Measurements from ENCODE around the gene LRRN4. TPM values are rescaled to one million over a fixed set of nuclear protein-coding genes. Genes with fewer than 3 reads are reported as not detected.

Gene LRRN4
- total RNA-seq, 2 donors from 2014 or later: 1.6 to 7.6 TPM

- H3K36me3 Mint-ChIP-seq (ENCODE audit: low read depth): peaks cover 14% of the 10 kb centered on the region
Observed at GRCh38 chr20:6086868-6087267, 33.0 kb upstream of the LRRN4 start.

GRCh38 chr20:6083926-6084325 lies 30.1 kb upstream of the LRRN4 start:
- H3K36me3 ChIP-seq (ENCODE audit: control insufficient read depth, insufficient read depth, low read length): no peaks in the 10 kb centered on the region
- Mint-ChIP-seq H3K27ac (no peak overlapping the region), H3K4me3 (no peak overlapping the region), H3K4me1 (no peaks in the 10 kb centered on the region), H3K27me3 (ENCODE audit: insufficient read depth) (no peaks in the 10 kb centered on the region), H3K9me3 (peaks cover 6% of the 10 kb centered on the region), H3K36me3 (ENCODE audit: low read depth) (peaks cover 14% of the 10 kb centered on the region)
- no peaks in the 10 kb centered on the region for H3K27me3 ChIP-seq (ENCODE audit: control insufficient read depth, insufficient read depth, low read length, poor library complexity, severe bottlenecking)
- H3K4me3 ChIP-seq (ENCODE audit: low read length): no peak overlapping the region
- no peaks in the 10 kb centered on the region for H3K4me1 ChIP-seq (ENCODE audit: control insufficient read depth, insufficient read depth, low read length)
- TF ChIP-seq CTCF (conservative IDR thresholded peaks at IDR 0.05): no peak
- 88% methylated on average over 9 of the region's 9 CpGs; no CpG with 5 or more reads in 1 of the 2 experiments for WGBS, 2 experiments (ENCODE audit: insufficient coverage in 1 of 2, insufficient read length in 1 of 2)
- H3K9me3 ChIP-seq (ENCODE audit: control insufficient read depth, low read length): no peaks in the 10 kb centered on the region
- H3K27ac ChIP-seq (ENCODE audit: low read depth, low read length): no peak overlapping the region
- no peak for DNase-seq
- no peak overlapping the region for H3K9ac ChIP-seq (ENCODE audit: extremely low read depth, low read length, poor library complexity, severe bottlenecking)

More at GRCh38 chr20:6086868-6087267, 33.0 kb upstream of the LRRN4 start:
- Histone ChIP-seq H3K4me1 (ENCODE audit: control insufficient read depth, insufficient read depth, low read length) (no peaks in the 10 kb centered on the region), H3K9ac (ENCODE audit: extremely low read depth, low read length, poor library complexity, severe bottlenecking) (no peak overlapping the region), H3K9me3 (ENCODE audit: control insufficient read depth, low read length) (no peaks in the 10 kb centered on the region), H3K27ac (ENCODE audit: low read depth, low read length) (no peak overlapping the region), H3K27me3 (ENCODE audit: control insufficient read depth, insufficient read depth, low read length, poor library complexity, severe bottlenecking) (no peaks in the 10 kb centered on the region), H3K36me3 (ENCODE audit: control insufficient read depth, insufficient read depth, low read length) (no peaks in the 10 kb centered on the region), H3K4me3 (ENCODE audit: low read length) (no peak overlapping the region)
- Mint-ChIP-seq H3K9me3 (peaks cover 6% of the 10 kb centered on the region), H3K4me1 (no peaks in the 10 kb centered on the region), H3K4me3 (no peak overlapping the region), H3K27ac (no peak overlapping the region), H3K27me3 (ENCODE audit: insufficient read depth) (no peaks in the 10 kb centered on the region)
- no peak for TF ChIP-seq CTCF (conservative IDR thresholded peaks at IDR 0.05)
- no peak for DNase-seq
- WGBS, 2 experiments (ENCODE audit: insufficient coverage in 1 of 2, insufficient read length in 1 of 2): 91 to 100% methylated on average over 2 of the region's 2 CpGs

GRCh38 chr20:6081236-6081635 lies 27.4 kb upstream of the LRRN4 start:
- Mint-ChIP-seq H3K27ac (no peak overlapping the region), H3K36me3 (ENCODE audit: low read depth) (peaks cover 2% of the 10 kb centered on the region), H3K4me1 (peaks cover 4% of the 10 kb centered on the region), H3K27me3 (ENCODE audit: insufficient read depth) (no peaks in the 10 kb centered on the region), H3K9me3 (no peaks in the 10 kb centered on the region), H3K4me3 (no peak overlapping the region)
- Histone ChIP-seq H3K27ac (ENCODE audit: low read depth, low read length) (no peak overlapping the region), H3K4me3 (ENCODE audit: low read length) (no peak overlapping the region), H3K9ac (ENCODE audit: extremely low read depth, low read length, poor library complexity, severe bottlenecking) (no peak overlapping the region), H3K9me3 (ENCODE audit: control insufficient read depth, low read length) (no peaks in the 10 kb centered on the region), H3K27me3 (ENCODE audit: control insufficient read depth, insufficient read depth, low read length, poor library complexity, severe bottlenecking) (no peaks in the 10 kb centered on the region), H3K4me1 (ENCODE audit: control insufficient read depth, insufficient read depth, low read length) (no peaks in the 10 kb centered on the region), H3K36me3 (ENCODE audit: control insufficient read depth, insufficient read depth, low read length) (no peaks in the 10 kb centered on the region)
- 84 to 92% methylated on average over 2 of the region's 2 CpGs for WGBS, 2 experiments (ENCODE audit: insufficient coverage in 1 of 2, insufficient read length in 1 of 2)
- no peak for TF ChIP-seq CTCF (conservative IDR thresholded peaks at IDR 0.05)
- DNase-seq: no peak
